SK-N-SH (cell line): ENCODE data around the gene TRPM3. TPM values are rescaled to one million over a fixed set of nuclear protein-coding genes. Genes with fewer than 3 reads are reported as not detected.

ENCODE experiments used
- CTCF ChIA-PET: fragments of 300-600, 350-600 bp; formaldehyde crosslinking; extraction: SDS; loops from one replicate; lab custom pipeline; 2021; lab: Yijun Ruan, JAX
- POLR2A ChIA-PET: fragments of 350-600 bp; sonication (Branson Sonifier 250); formaldehyde crosslinking; extraction: SDS; loops from one replicate; lab custom pipeline; 2020; ENCODE audit warnings: antibody characterized with exemption, inconsistent platforms; lab: Yijun Ruan, JAX
- DNase-seq: peaks from one replicate; pipeline ENCODE4 v3.0.0; 2012
- H2AFZ ChIP-seq: fragments of 200-600 bp; sonication (generic); 2 replicates; pipeline ENCODE4 v1.8.1; 2016; ENCODE audit warnings: antibody characterized with exemption, mild to moderate bottlenecking, low read depth
- H3F3A ChIP-seq: fragments of 200-600 bp; sonication (generic); replicated peaks from 2 replicates; pipeline ENCODE3; 2016; ENCODE audit warnings: antibody characterized with exemption, mild to moderate bottlenecking; ENCODE audit not compliant: insufficient read depth
- H3K27ac ChIP-seq, 2 experiments: fragments of 200-500 bp in 1 of 2; fragments of 200-600 bp in 1 of 2; sonication (Bioruptor generic) in 1 of 2; sonication (generic), shearing (Covaris generic) in 1 of 2; 2 replicates each; pipeline versions ENCODE4 v1.5.1 to v1.6.1; 2014 to 2016; ENCODE audit warnings: low read depth in 2 of 2, inconsistent platforms in 1 of 2, low read length in 1 of 2, mild to moderate bottlenecking in 1 of 2, mixed read lengths in 1 of 2
- H3K27me3 ChIP-seq: fragments of 200-600 bp; sonication (generic), shearing (Covaris generic); 2 replicates; pipeline ENCODE4 v1.6.1; 2016; ENCODE audit warnings: mixed run types; ENCODE audit not compliant: insufficient read depth
- H3K36me3 ChIP-seq, 2 experiments: fragments of 200-500 bp in 1 of 2; fragments of 200-600 bp in 1 of 2; sonication (Bioruptor generic) in 1 of 2; sonication (generic) in 1 of 2; replicated peaks in 1 of 2; 2 replicates each; pipeline versions ENCODE3 to v1.5.1; 2014 to 2016; ENCODE audit warnings: low read length in 1 of 2, mild to moderate bottlenecking in 1 of 2; ENCODE audit not compliant: insufficient read depth in 2 of 2, control insufficient read depth in 1 of 2
- H3K4me1 ChIP-seq, 2 experiments: fragments of 200-500 bp in 1 of 2; fragments of 200-600 bp in 1 of 2; sonication (Bioruptor generic) in 1 of 2; sonication (generic), shearing (Covaris generic) in 1 of 2; 2 replicates each; pipeline versions ENCODE4 v1.5.1 to v1.6.1; 2014 to 2016; ENCODE audit warnings: low read depth in 1 of 2, low read length in 1 of 2, mixed run types in 1 of 2; ENCODE audit not compliant: insufficient read depth in 2 of 2, control insufficient read depth in 1 of 2
- H3K4me2 ChIP-seq: fragments of 200-600 bp; sonication (generic), shearing (Covaris generic); 2 replicates; pipeline ENCODE4 v1.6.1; 2017; ENCODE audit warnings: mixed run types
- H3K4me3 ChIP-seq, 2 experiments: fragments of 200-500 bp in 1 of 2; fragments of 200-600 bp in 1 of 2; sonication (Bioruptor generic) in 1 of 2; sonication (generic), shearing (Covaris generic) in 1 of 2; 2 replicates each; pipeline versions ENCODE4 v1.5.1 to v1.8.1; 2014 to 2016; ENCODE audit warnings: low read depth in 2 of 2, inconsistent platforms in 1 of 2, low read length in 1 of 2, mild to moderate bottlenecking in 1 of 2, mixed read lengths in 1 of 2, moderate library complexity in 1 of 2
- H3K79me2 ChIP-seq: fragments of 200-600 bp; sonication (generic); 2 replicates; pipeline ENCODE4 v1.8.1; 2017; ENCODE audit warnings: mild to moderate bottlenecking; ENCODE audit not compliant: insufficient read depth
- H3K9ac ChIP-seq: fragments of 200-600 bp; sonication (generic); 2 replicates; pipeline ENCODE4 v1.6.1; 2017; ENCODE audit warnings: mixed run types
- H3K9me2 ChIP-seq: fragments of 200-600 bp; sonication (generic); 2 replicates; pipeline ENCODE4 v1.6.1; 2017; ENCODE audit warnings: mixed run types
- H3K9me3 ChIP-seq: fragments of 200-600 bp; sonication (generic); 2 replicates; pipeline ENCODE4 v1.6.1; 2017; ENCODE audit warnings: mixed run types, mild to moderate bottlenecking, moderate library complexity
- H4K20me1 ChIP-seq: fragments of 200-600 bp; sonication (generic); 2 replicates; pipeline ENCODE4 v1.6.1; 2017; ENCODE audit warnings: mild to moderate bottlenecking, mixed run types; ENCODE audit not compliant: insufficient read depth
- CTCF ChIP-seq: fragments of 200-600 bp; sonication (generic); IDR thresholded peaks from 2 replicates; pipeline ENCODE4 v1.6.1; 2017; ENCODE audit warnings: antibody characterized with exemption, mild to moderate bottlenecking, moderate library complexity
- EP300 ChIP-seq, 2 experiments: IDR thresholded peaks; 2 replicates each; pipeline versions ENCODE4 v1.4.0 to v1.6.1; 2012; ENCODE audit warnings: borderline replicate concordance in 1 of 2, low read depth in 1 of 2, low read length in 1 of 2
- FOSL2 ChIP-seq: IDR thresholded peaks from 2 replicates; pipeline ENCODE4 v1.4.0; 2012; ENCODE audit warnings: low read depth, mild to moderate bottlenecking, moderate library complexity, borderline replicate concordance
- FOXM1 ChIP-seq: IDR thresholded peaks from 2 replicates; pipeline ENCODE4 v1.4.0; 2012; ENCODE audit warnings: low read depth, mild to moderate bottlenecking
- GATA2 ChIP-seq: sonication (generic); formaldehyde crosslinking; IDR thresholded peaks from 2 replicates; pipeline ENCODE4 v1.5.0; 2020; ENCODE audit warnings: mild to moderate bottlenecking, missing genetic modification reagents
- IRF3 ChIP-seq: fragments of 150-350 bp; IDR thresholded peaks from 2 replicates; pipeline ENCODE4 v1.6.1; 2016; ENCODE audit warnings: mild to moderate bottlenecking, low read depth, low read length
- MEF2A ChIP-seq: IDR thresholded peaks from 2 replicates; pipeline ENCODE4 v1.4.0; 2012; ENCODE audit warnings: low read depth, borderline replicate concordance
- MXI1 ChIP-seq: IDR thresholded peaks from 2 replicates; pipeline ENCODE4 v1.6.1; 2012; ENCODE audit warnings: mild to moderate bottlenecking, low read depth, low read length, improper control_type of control experiment
- NRF1 ChIP-seq: IDR thresholded peaks from 2 replicates; pipeline ENCODE4 v1.6.1; 2012; ENCODE audit warnings: low read depth, mild to moderate bottlenecking, low read length
- PBX3 ChIP-seq: IDR thresholded peaks from 2 replicates; pipeline ENCODE4; 2012
- RAD21 ChIP-seq: IDR thresholded peaks from 2 replicates; pipeline ENCODE4 v1.6.1; 2012; ENCODE audit warnings: mild to moderate bottlenecking, low read length
- TAF1 ChIP-seq: IDR thresholded peaks from 2 replicates; pipeline ENCODE4 v1.6.1; 2012; ENCODE audit warnings: low read depth, mild to moderate bottlenecking, low read length, moderate library complexity, borderline replicate concordance
- ZBTB33 ChIP-seq: IDR thresholded peaks from 2 replicates; pipeline ENCODE4 v1.4.0; 2012; ENCODE audit warnings: low read depth, borderline replicate concordance
- WGBS: methylation state at CpG from one replicate; pipeline ENCODE4 v1.1.6; 2017; ENCODE audit warnings: low lambda C conversion rate; 5-methylcytosine and 5-hydroxymethylcytosine counted together
- polyA plus RNA-seq, 3 experiments: library from polyadenylated mRNA; depleted of rRNA; stranded (reverse); fragments of >200 nt; gene quantifications; 2 replicates each; pipeline ENCODE4 v1.2.3, GENCODE V29; 2012

The TRPM3 gene
- polyA plus RNA-seq, 1 of the 3 experiments (the other 2 are of a cell fraction): not detected

- DNase-seq: no peak
- no peaks in the 10 kb centered on the region for H3K9me3 ChIP-seq
- TF ChIP-seq GATA2 (CRISPR knock-in tag): no peak
- no peak for TF ChIP-seq FOXM1
- no peak for TF ChIP-seq NRF1
- TF ChIP-seq, all 33 proteins: peak for 0
- Histone ChIP-seq H4K20me1 (no peaks in the 10 kb centered on the region), H2AFZ (no peak overlapping the region), H3K9me2 (no peaks in the 10 kb centered on the region), H3K4me3 (no peak overlapping the region), H3K27ac (no peak overlapping the region), H3K36me3 (no peaks in the 10 kb centered on the region), H3K4me1 (no peaks in the 10 kb centered on the region), H3K27me3 (no peaks in the 10 kb centered on the region), H3K9ac (no peak overlapping the region), H3F3A (no peaks in the 10 kb centered on the region), H3K79me2 (no peaks in the 10 kb centered on the region), H3K4me2 (no peak overlapping the region)
- ChIA-PET CTCF (interaction anchor here (1.0 to 2.1 kb wide), 4 partner anchors 9 to 88 kb away, joined by 3 to 4 read pairs (median 3); no protein-coding TSS in a partner anchor), POLR2A (no interaction called here)
- 71% methylated on average over 2 of the region's 2 CpGs for WGBS
These were observed 607.1 kb downstream of the TRPM3 start for GRCh38 chr9:70514273-70514672.

GRCh38 chr9:70511858-70512257 lies 609.6 kb downstream of the TRPM3 start:
- Histone ChIP-seq H3K9ac (no peak overlapping the region), H3K27ac (no peak overlapping the region), H3F3A (no peaks in the 10 kb centered on the region), H3K4me3 (no peak overlapping the region), H3K27me3 (no peaks in the 10 kb centered on the region), H3K4me1 (no peaks in the 10 kb centered on the region), H3K4me2 (no peak overlapping the region), H4K20me1 (no peaks in the 10 kb centered on the region), H3K9me3 (no peaks in the 10 kb centered on the region), H3K36me3 (no peaks in the 10 kb centered on the region), H3K9me2 (no peaks in the 10 kb centered on the region), H3K79me2 (no peaks in the 10 kb centered on the region), H2AFZ (no peak overlapping the region)
- ChIA-PET CTCF (interaction anchor here (0.6 to 2.5 kb wide), 9 partner anchors 9 to 171 kb away, joined by 3 to 7 read pairs (median 3); no protein-coding TSS in a partner anchor), POLR2A (interaction anchor here (1.0 kb wide), 1 partner anchor 91 kb away, joined by 4 read pairs; no protein-coding TSS in a partner anchor)
- TF ChIP-seq EP300 (IDR thresholded peaks at IDR 0.05; ENCODE audit: borderline replicate concordance in 1 of 2, low read depth in 1 of 2, low read length in 1 of 2): no peak
- no peak for TF ChIP-seq TAF1
- no peak for TF ChIP-seq IRF3
- TF ChIP-seq FOSL2: no peak
- no peak for TF ChIP-seq MEF2A
- TF ChIP-seq PBX3: no peak
- TF ChIP-seq MXI1: no peak
- TF ChIP-seq CTCF: no peak
- TF ChIP-seq RAD21: no peak
- no peak for TF ChIP-seq ZBTB33
- 59% methylated on average over 3 of the region's 3 CpGs for WGBS
- DNase-seq: no peak
